Neural progenitor cell (in vitro differentiated cells): Measurements from ENCODE around the gene PRSS38. TPM values are rescaled to one million over a fixed set of nuclear protein-coding genes. Genes with fewer than 3 reads are reported as not detected.

Experiments used
- DNase-seq: peaks from one replicate; pipeline ENCODE4 v3.0.0-alpha.2; 2016; ENCODE audit warnings: low spot score
- H2AFZ ChIP-seq: fragments of 200-600 bp; sonication (generic); replicated peaks from 2 replicates; pipeline ENCODE4 v1.6.1; 2016; ENCODE audit warnings: antibody characterized with exemption
- H3F3A ChIP-seq: fragments of 200-600 bp; sonication (generic); 2 replicates; pipeline ENCODE4 v1.6.1; 2016; ENCODE audit warnings: antibody characterized with exemption, low read depth
- H3K27ac ChIP-seq: fragments of 200-600 bp; sonication (generic); 2 replicates; pipeline ENCODE4 v1.5.1; 2016; ENCODE audit warnings: mild to moderate bottlenecking
- H3K27me3 ChIP-seq: fragments of 200-600 bp; sonication (generic); 2 replicates; pipeline ENCODE4 v1.6.1; 2016; ENCODE audit warnings: mild to moderate bottlenecking, moderate library complexity
- H3K36me3 ChIP-seq: fragments of 200-600 bp; sonication (generic); 2 replicates; pipeline ENCODE4 v1.5.1; 2016
- H3K4me1 ChIP-seq: fragments of 200-600 bp; sonication (generic); 2 replicates; pipeline ENCODE4 v1.6.1; 2016; ENCODE audit warnings: mixed run types
- H3K4me2 ChIP-seq: fragments of 200-600 bp; sonication (generic); 2 replicates; pipeline ENCODE4 v1.6.1; 2016
- H3K4me3 ChIP-seq: fragments of 200-600 bp; sonication (generic); 2 replicates; pipeline ENCODE4 v1.5.1; 2016
- H3K79me2 ChIP-seq: fragments of 200-600 bp; sonication (generic); 2 replicates; pipeline ENCODE4 v1.6.1; 2016; ENCODE audit warnings: low read depth
- H3K9ac ChIP-seq: fragments of 200-600 bp; sonication (generic); 2 replicates; pipeline ENCODE4 v1.6.1; 2016
- H3K9me3 ChIP-seq: fragments of 200-600 bp; sonication (generic); 2 replicates; pipeline ENCODE4 v1.5.1; 2016; ENCODE audit warnings: low read depth
- H4K20me1 ChIP-seq: fragments of 200-600 bp; sonication (generic); 2 replicates; pipeline ENCODE4 v1.6.1; 2016; ENCODE audit warnings: low read depth
- H3K27ac Mint-ChIP-seq: 3 replicates; pipeline ENCODE4 v1.8.0; 2021; ENCODE audit warnings: mixed read lengths
- H3K27me3 Mint-ChIP-seq: 2 replicates; pipeline ENCODE4 v1.8.0; 2022; ENCODE audit warnings: low read depth, mild to moderate bottlenecking, inconsistent platforms, moderate library complexity, mixed read lengths; ENCODE audit not compliant: insufficient read depth
- H3K36me3 Mint-ChIP-seq: 3 replicates; pipeline ENCODE4 v1.8.0; 2021; ENCODE audit warnings: mixed read lengths
- H3K4me1 Mint-ChIP-seq: 3 replicates; pipeline ENCODE4 v1.8.0; 2021; ENCODE audit warnings: mixed read lengths
- H3K4me3 Mint-ChIP-seq: 3 replicates; pipeline ENCODE4 v1.8.0; 2021; ENCODE audit warnings: mild to moderate bottlenecking, moderate library complexity, mixed read lengths
- H3K9me3 Mint-ChIP-seq: 3 replicates; pipeline ENCODE4 v1.8.0; 2020; ENCODE audit warnings: mixed read lengths
- CTCF ChIP-seq: fragments of 200-600 bp; sonication (generic); IDR thresholded peaks from 2 replicates; pipeline ENCODE4 v1.5.1; 2017; ENCODE audit warnings: antibody characterized with exemption, mild to moderate bottlenecking
- EZH2 ChIP-seq: fragments of 200-600 bp; sonication (generic); IDR thresholded peaks from 2 replicates; pipeline ENCODE4 v1.6.1; 2017; ENCODE audit warnings: antibody characterized with exemption, mild to moderate bottlenecking, moderate library complexity
- EZH2phosphoT487 ChIP-seq: fragments of 200-600 bp; sonication (generic); IDR thresholded peaks from 2 replicates; pipeline ENCODE4 v1.6.1; 2017; ENCODE audit warnings: antibody characterized with exemption
- total RNA-seq: library from RNA; depleted of rRNA; stranded (reverse); fragments of >200 nt; gene quantifications from 2 replicates; pipeline ENCODE4 v1.2.3, GENCODE V29; 2015; ENCODE audit warnings: low replicate concordance

Gene PRSS38
- total RNA-seq, 1 donor from 2014 or later, result not detected

- Histone ChIP-seq H4K20me1 (no peaks in the 10 kb centered on the region), H3K9me3 (no peaks in the 10 kb centered on the region), H3K4me1 (peaks cover 22% of the 10 kb centered on the region), H3K4me2 (no peak overlapping the region), H3K36me3 (no peaks in the 10 kb centered on the region), H3K27ac (no peak overlapping the region), H3K79me2 (no peaks in the 10 kb centered on the region), H3K4me3 (no peak overlapping the region), H3F3A (no peaks in the 10 kb centered on the region), H2AFZ (no peak overlapping the region), H3K9ac (no peak overlapping the region), H3K27me3 (no peaks in the 10 kb centered on the region)
- no peak overlapping the region for H3K4me3 Mint-ChIP-seq
- H3K27me3 Mint-ChIP-seq, result peaks cover 6% of the 10 kb centered on the region
- no peaks in the 10 kb centered on the region for H3K9me3 Mint-ChIP-seq
- no peak overlapping the region for H3K27ac Mint-ChIP-seq
- no peaks in the 10 kb centered on the region for H3K36me3 Mint-ChIP-seq
- no peak for DNase-seq
- peaks cover 7% of the 10 kb centered on the region for H3K4me1 Mint-ChIP-seq
- TF ChIP-seq EZH2, result no peak
- no peak for TF ChIP-seq EZH2phosphoT487
- no peak for TF ChIP-seq CTCF
These were observed 75.9 kb downstream of the PRSS38 start for GRCh38 chr1:227891223-227891954.

- no peak overlapping the region for H3K4me3 Mint-ChIP-seq
These were observed 76.5 kb downstream of the PRSS38 start for GRCh38 chr1:227891955-227892488.

GRCh38 chr1:227892489-227893299, 77.2 kb downstream of the PRSS38 start:
- Histone ChIP-seq H3K9ac (no peak overlapping the region), H3K4me1 (peaks cover 10% of the 10 kb centered on the region), H3K27me3 (no peaks in the 10 kb centered on the region), H3K27ac (no peak overlapping the region), H3K36me3 (no peaks in the 10 kb centered on the region), H4K20me1 (no peaks in the 10 kb centered on the region), H3K4me2 (no peak overlapping the region), H2AFZ (no peak overlapping the region), H3K79me2 (no peaks in the 10 kb centered on the region), H3K9me3 (no peaks in the 10 kb centered on the region), H3K4me3 (no peak overlapping the region), H3F3A (no peaks in the 10 kb centered on the region)
- H3K36me3 Mint-ChIP-seq, result no peaks in the 10 kb centered on the region
- peaks cover 3% of the 10 kb centered on the region for H3K4me1 Mint-ChIP-seq
- no peak overlapping the region for H3K4me3 Mint-ChIP-seq
- TF ChIP-seq EZH2phosphoT487, result no peak
- H3K27me3 Mint-ChIP-seq, result peaks cover 6% of the 10 kb centered on the region
- H3K27ac Mint-ChIP-seq, result no peak overlapping the region
- peak; percentile 49 for DNase-seq
- no peaks in the 10 kb centered on the region for H3K9me3 Mint-ChIP-seq

More at GRCh38 chr1:227891955-227892488, 76.5 kb downstream of the PRSS38 start:
- TF ChIP-seq EZH2phosphoT487, result no peak
- no peak for TF ChIP-seq EZH2
- no peak for TF ChIP-seq CTCF
- Histone ChIP-seq H4K20me1 (no peaks in the 10 kb centered on the region), H3K4me1 (peaks cover 17% of the 10 kb centered on the region), H2AFZ (no peak overlapping the region), H3K27ac (no peak overlapping the region), H3K4me3 (no peak overlapping the region), H3K9ac (no peak overlapping the region), H3K79me2 (no peaks in the 10 kb centered on the region), H3F3A (no peaks in the 10 kb centered on the region), H3K36me3 (no peaks in the 10 kb centered on the region), H3K9me3 (no peaks in the 10 kb centered on the region), H3K27me3 (no peaks in the 10 kb centered on the region), H3K4me2 (no peak overlapping the region)
- Mint-ChIP-seq H3K27ac (no peak overlapping the region), H3K9me3 (no peaks in the 10 kb centered on the region), H3K27me3 (peaks cover 6% of the 10 kb centered on the region), H3K36me3 (no peaks in the 10 kb centered on the region), H3K4me1 (peaks cover 3% of the 10 kb centered on the region)
- no peak for DNase-seq
